ENCODE data around the gene ZNF236.
A peak's percentile ranks its signal among the peaks of the same experiment; 100 is the strongest.

ZNF236 gene

DNA sequence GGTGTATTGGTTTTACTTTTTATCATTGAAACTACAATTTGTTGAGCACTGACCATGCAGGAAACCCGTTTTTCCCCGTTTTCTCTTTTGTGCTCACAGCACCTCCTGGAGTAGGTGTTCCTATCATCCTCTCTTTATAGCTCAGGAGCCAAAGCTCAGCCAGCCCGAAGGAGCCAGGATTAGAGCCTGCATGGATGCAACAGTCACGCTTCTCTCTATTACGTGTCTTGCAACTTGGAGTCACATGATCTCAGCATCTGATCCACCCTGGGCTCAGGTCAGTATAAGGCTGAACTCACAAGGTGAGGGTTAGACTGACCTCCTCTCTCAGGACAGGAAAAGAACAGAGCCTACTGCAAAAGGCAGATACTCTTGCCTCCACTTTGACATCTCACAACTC, 159.7 kb downstream of the ZNF236 start:
- no peak overlapping the region for H2BK12ac ChIP-seq (ENCODE audit: low read length)
- H4K12ac ChIP-seq (ENCODE audit: low read depth, low read length): no peak overlapping the region
- H3K4me2 ChIP-seq (ENCODE audit: low read length): no peak overlapping the region
- H3K9me3 ChIP-seq (ENCODE audit: insufficient read depth, low read depth, low read length): no peaks in the 10 kb centered on the region
- H3K4me1 ChIP-seq (ENCODE audit: control insufficient read depth in 1 of 2, insufficient read depth in 2 of 2, low read length in 2 of 2): no peaks in the 10 kb centered on the region
- H3K36me3 ChIP-seq (ENCODE audit: control insufficient read depth in 1 of 2, insufficient read depth in 2 of 2, low read length in 2 of 2): peaks cover 2% of the 10 kb centered on the region in 2 experiments
- no peak overlapping the region for H4K8ac ChIP-seq (ENCODE audit: low read depth, low read length)
- H4K91ac ChIP-seq (ENCODE audit: low read depth, low read length): no peak overlapping the region
- no peak overlapping the region for H3K23ac ChIP-seq (ENCODE audit: low read length)
- H3K4me3 ChIP-seq (ENCODE audit: low read depth, low read length): no peak overlapping the region
- WGBS (ENCODE audit: extremely low coverage, insufficient coverage, insufficient read length): no CpG with 5 or more reads among the region's 5 CpGs
- H2AFZ ChIP-seq (ENCODE audit: insufficient read depth, low read length, poor library complexity): no peak overlapping the region
- no peak overlapping the region for H2AK5ac ChIP-seq (ENCODE audit: low read length)
- DNase-seq: no peak
- no peak overlapping the region for H3K4ac ChIP-seq (ENCODE audit: low read depth, low read length)
- no peak overlapping the region for H3K18ac ChIP-seq (ENCODE audit: low read length)
- H3K14ac ChIP-seq (ENCODE audit: low read length): no peak overlapping the region
- no peak overlapping the region for H2BK5ac ChIP-seq (ENCODE audit: low read depth, low read length, poor library complexity)
- no peaks in the 10 kb centered on the region for H3K27me3 ChIP-seq (ENCODE audit: insufficient read depth, low read length)
- H3K79me2 ChIP-seq (ENCODE audit: control insufficient read depth, insufficient read depth, low read length, poor library complexity): no peaks in the 10 kb centered on the region
- H2BK120ac ChIP-seq (ENCODE audit: insufficient read depth, low read length, poor library complexity): no peak overlapping the region
- H3K27ac ChIP-seq (ENCODE audit: low read depth, low read length): no peak overlapping the region
- no peak overlapping the region for H3K9ac ChIP-seq (ENCODE audit: low read length)
- H3K79me1 ChIP-seq (ENCODE audit: low read length): no peaks in the 10 kb centered on the region

DNA sequence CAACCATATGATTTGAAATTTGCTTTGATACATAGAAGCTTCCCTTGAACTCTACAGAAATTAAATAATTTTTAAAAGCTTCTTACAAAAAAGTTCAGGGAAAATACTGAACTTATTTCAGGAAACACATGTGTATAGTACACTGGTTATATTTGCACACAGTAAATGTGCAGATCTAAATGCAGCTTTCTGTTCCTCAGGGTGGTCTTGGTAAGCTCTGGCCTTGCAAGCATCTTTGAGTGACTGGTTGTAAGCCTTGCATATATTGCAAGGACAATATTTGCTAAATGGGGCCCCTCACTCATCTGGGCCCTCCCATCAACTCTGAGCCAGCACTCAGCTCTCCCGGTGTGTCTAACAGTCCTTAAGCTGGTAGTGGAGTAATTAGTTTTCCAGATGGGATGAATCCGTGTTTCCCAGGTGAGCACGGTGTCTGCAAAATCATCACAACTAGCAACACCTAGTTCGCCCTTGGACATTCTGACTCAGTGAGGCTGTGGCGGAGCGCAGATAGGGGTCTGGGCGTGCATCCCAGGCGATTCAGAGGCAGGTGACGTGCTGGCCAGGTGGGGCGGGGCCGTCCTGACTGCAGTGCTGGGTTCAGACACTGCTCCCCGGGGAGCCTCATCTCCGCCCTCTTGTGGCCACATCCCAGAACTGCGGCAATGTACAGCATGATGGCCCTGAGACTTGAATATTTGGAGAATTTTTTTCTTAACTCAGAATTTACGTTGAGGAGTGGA, 160.7 kb downstream of the ZNF236 start:
- Histone ChIP-seq H2BK120ac (ENCODE audit: insufficient read depth, low read length, poor library complexity) (no peak overlapping the region), H3K79me2 (ENCODE audit: control insufficient read depth, insufficient read depth, low read length, poor library complexity) (no peaks in the 10 kb centered on the region), H3K18ac (ENCODE audit: low read length) (no peak overlapping the region), H2BK12ac (ENCODE audit: low read length) (no peak overlapping the region), H3K27me3 (ENCODE audit: insufficient read depth, low read length) (no peaks in the 10 kb centered on the region), H3K27ac (ENCODE audit: low read depth, low read length) (no peak overlapping the region), H3K23ac (ENCODE audit: low read length) (no peak overlapping the region), H2BK5ac (ENCODE audit: low read depth, low read length, poor library complexity) (no peak overlapping the region), H3K4ac (ENCODE audit: low read depth, low read length) (no peak overlapping the region), H3K4me1 (ENCODE audit: control insufficient read depth in 1 of 2, insufficient read depth in 2 of 2, low read length in 2 of 2) (no peaks in the 10 kb centered on the region), H3K36me3 (ENCODE audit: control insufficient read depth in 1 of 2, insufficient read depth in 2 of 2, low read length in 2 of 2) (peaks cover 2% of the 10 kb centered on the region in 2 experiments), H4K12ac (ENCODE audit: low read depth, low read length) (no peak overlapping the region), H3K14ac (ENCODE audit: low read length) (no peak overlapping the region), H3K9me3 (ENCODE audit: insufficient read depth, low read depth, low read length) (no peaks in the 10 kb centered on the region), H2AFZ (ENCODE audit: insufficient read depth, low read length, poor library complexity) (no peak overlapping the region), H2AK5ac (ENCODE audit: low read length) (no peak overlapping the region), H3K4me3 (ENCODE audit: low read depth, low read length) (no peak overlapping the region), H3K9ac (ENCODE audit: low read length) (no peak overlapping the region), H4K8ac (ENCODE audit: low read depth, low read length) (no peak overlapping the region), H3K4me2 (ENCODE audit: low read length) (peak overlapping the region; percentile 13), H4K91ac (ENCODE audit: low read depth, low read length) (no peak overlapping the region), H3K79me1 (ENCODE audit: low read length) (no peaks in the 10 kb centered on the region)
- no CpG with 5 or more reads among the region's 15 CpGs for WGBS (ENCODE audit: extremely low coverage, insufficient coverage, insufficient read length)
- DNase-seq: peak; percentile 98

DNA sequence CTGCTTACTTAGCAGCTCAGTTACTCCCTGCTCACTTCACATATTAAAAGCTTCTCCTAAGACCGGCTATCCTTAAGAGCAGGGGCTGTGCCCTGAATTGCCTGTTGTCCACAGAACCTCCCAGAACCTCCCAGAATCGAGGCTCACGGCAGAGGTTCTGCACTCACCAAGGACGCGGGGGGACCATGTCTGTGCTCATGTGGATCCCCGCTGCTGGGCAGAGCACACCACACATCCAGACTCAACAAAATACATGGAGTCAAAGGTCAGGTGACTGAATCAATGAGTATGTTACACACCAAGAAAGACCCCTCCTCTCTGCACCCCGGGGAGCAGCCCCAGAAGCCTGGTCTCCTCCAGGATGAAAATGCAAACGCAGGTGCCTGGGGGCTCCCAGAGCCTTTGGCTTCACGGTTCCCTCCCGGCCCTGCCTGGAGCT, 161.3 kb downstream of the ZNF236 start:
- no peak overlapping the region for H4K12ac ChIP-seq (ENCODE audit: low read depth, low read length)
- no peak overlapping the region for H3K14ac ChIP-seq (ENCODE audit: low read length)
- no peak overlapping the region for H2AFZ ChIP-seq (ENCODE audit: insufficient read depth, low read length, poor library complexity)
- H2BK5ac ChIP-seq (ENCODE audit: low read depth, low read length, poor library complexity): no peak overlapping the region
- no CpG with 5 or more reads among the region's 10 CpGs for WGBS (ENCODE audit: extremely low coverage, insufficient coverage, insufficient read length)
- no peak overlapping the region for H4K91ac ChIP-seq (ENCODE audit: low read depth, low read length)
- H3K27ac ChIP-seq (ENCODE audit: low read depth, low read length): no peak overlapping the region
- no peaks in the 10 kb centered on the region for H3K79me1 ChIP-seq (ENCODE audit: low read length)
- no peaks in the 10 kb centered on the region for H3K4me1 ChIP-seq (ENCODE audit: control insufficient read depth in 1 of 2, insufficient read depth in 2 of 2, low read length in 2 of 2)
- H3K4ac ChIP-seq (ENCODE audit: low read depth, low read length): no peak overlapping the region
- H4K8ac ChIP-seq (ENCODE audit: low read depth, low read length): no peak overlapping the region
- H2BK12ac ChIP-seq (ENCODE audit: low read length): no peak overlapping the region
- H3K4me3 ChIP-seq (ENCODE audit: low read depth, low read length): no peak overlapping the region
- H3K9me3 ChIP-seq (ENCODE audit: insufficient read depth, low read depth, low read length): no peaks in the 10 kb centered on the region
- no peak overlapping the region for H3K18ac ChIP-seq (ENCODE audit: low read length)
- no peak for DNase-seq
- H3K9ac ChIP-seq (ENCODE audit: low read length): no peak overlapping the region
- no peak overlapping the region for H3K4me2 ChIP-seq (ENCODE audit: low read length)
- no peak overlapping the region for H2BK120ac ChIP-seq (ENCODE audit: insufficient read depth, low read length, poor library complexity)
- H3K27me3 ChIP-seq (ENCODE audit: insufficient read depth, low read length): no peaks in the 10 kb centered on the region
- no peak overlapping the region for H2AK5ac ChIP-seq (ENCODE audit: low read length)
- H3K23ac ChIP-seq (ENCODE audit: low read length): no peak overlapping the region
- peaks cover 0 to 2% of the 10 kb centered on the region in 2 experiments for H3K36me3 ChIP-seq (ENCODE audit: control insufficient read depth in 1 of 2, insufficient read depth in 2 of 2, low read length in 2 of 2)
- no peaks in the 10 kb centered on the region for H3K79me2 ChIP-seq (ENCODE audit: control insufficient read depth, insufficient read depth, low read length, poor library complexity)

GRCh38 chr18:76984193-76985155, 162.1 kb downstream of the ZNF236 start:
- Histone ChIP-seq H3K9ac (ENCODE audit: low read length) (no peak overlapping the region), H3K27me3 (ENCODE audit: insufficient read depth, low read length) (no peaks in the 10 kb centered on the region), H4K8ac (ENCODE audit: low read depth, low read length) (no peak overlapping the region), H3K27ac (ENCODE audit: low read depth, low read length) (no peak overlapping the region), H2AK5ac (ENCODE audit: low read length) (no peak overlapping the region), H2BK12ac (ENCODE audit: low read length) (no peak overlapping the region), H2AFZ (ENCODE audit: insufficient read depth, low read length, poor library complexity) (no peak overlapping the region), H3K9me3 (ENCODE audit: insufficient read depth, low read depth, low read length) (no peaks in the 10 kb centered on the region), H3K4me2 (ENCODE audit: low read length) (no peak overlapping the region), H3K14ac (ENCODE audit: low read length) (no peak overlapping the region), H3K18ac (ENCODE audit: low read length) (no peak overlapping the region), H3K79me2 (ENCODE audit: control insufficient read depth, insufficient read depth, low read length, poor library complexity) (no peaks in the 10 kb centered on the region), H2BK120ac (ENCODE audit: insufficient read depth, low read length, poor library complexity) (no peak overlapping the region), H3K4ac (ENCODE audit: low read depth, low read length) (no peak overlapping the region), H3K4me3 (ENCODE audit: low read depth, low read length) (no peak overlapping the region), H4K91ac (ENCODE audit: low read depth, low read length) (no peak overlapping the region), H3K23ac (ENCODE audit: low read length) (no peak overlapping the region), H3K4me1 (ENCODE audit: control insufficient read depth in 1 of 2, insufficient read depth in 2 of 2, low read length in 2 of 2) (peaks cover 0 to under 1% of the 10 kb centered on the region in 2 experiments), H2BK5ac (ENCODE audit: low read depth, low read length, poor library complexity) (no peak overlapping the region), H3K36me3 (ENCODE audit: control insufficient read depth in 1 of 2, insufficient read depth in 2 of 2, low read length in 2 of 2) (no peaks in the 10 kb centered on the region), H3K79me1 (ENCODE audit: low read length) (no peaks in the 10 kb centered on the region), H4K12ac (ENCODE audit: low read depth, low read length) (no peak overlapping the region)
- WGBS (ENCODE audit: extremely low coverage, insufficient coverage, insufficient read length): no CpG with 5 or more reads among the region's 40 CpGs
- DNase-seq: no peak
